CD4-positive, alpha-beta T cell (primary cell): Measurements from ENCODE around the gene MCC. TPM values are rescaled to one million over a fixed set of nuclear protein-coding genes. Genes with fewer than 3 reads are reported as not detected.

Experiments used
- ATAC-seq: fragments of 200-7000 bp; cut with Tn5 transposase; one replicate; pipeline ENCODE4 v1.10.0; 2022; ENCODE audit warnings: mild to moderate bottlenecking; ENCODE audit not compliant: poor library complexity
- CTCF ChIA-PET: fragments of 350-600 bp; sonication (Branson Sonifier 250); formaldehyde crosslinking; loops from one replicate; lab custom pipeline; 2021; ENCODE audit warnings: antibody characterized with exemption, inconsistent platforms; lab: Charles Lee
- POLR2A ChIA-PET: fragments of 350-600 bp; sonication (Branson Sonifier 250); formaldehyde crosslinking; loops from one replicate; lab custom pipeline; 2021; ENCODE audit warnings: antibody characterized with exemption, inconsistent platforms; lab: Charles Lee
- DNase-seq, 14 experiments: peaks; one replicate each; pipeline ENCODE4 v3.0.0-alpha.2; 2013 to 2020; ENCODE audit warnings: mixed read lengths in 2 of 14
- H3K27ac ChIP-seq, 2 donors: one replicate each; pipeline versions ENCODE4 v1.5.1 to v1.7.0; 2013; ENCODE audit warnings: low read length in 2 of 2, low read depth in 1 of 2, mild to moderate bottlenecking in 1 of 2
- H3K27me3 ChIP-seq, 2 experiments: 1 replicate in 1 of 2; 2 replicates in 1 of 2; pipeline versions ENCODE4 v1.6.1 to v1.7.0; 2013; ENCODE audit warnings: low read length in 2 of 2, control low read depth in 1 of 2, mild to moderate bottlenecking in 1 of 2, moderate library complexity in 1 of 2; ENCODE audit not compliant: insufficient read depth in 2 of 2, control insufficient read depth in 1 of 2
- H3K36me3 ChIP-seq: one replicate; pipeline ENCODE4 v1.6.1; 2013; ENCODE audit warnings: low read length, control low read depth; ENCODE audit not compliant: insufficient read depth
- H3K4me1 ChIP-seq: one replicate; pipeline ENCODE4 v1.6.1; 2013; ENCODE audit warnings: low read length, control low read depth; ENCODE audit not compliant: insufficient read depth
- H3K4me3 ChIP-seq: one replicate; pipeline ENCODE4 v1.5.1; 2013; ENCODE audit warnings: mild to moderate bottlenecking, low read length, moderate library complexity
- H3K9me3 ChIP-seq, 2 experiments: 1 replicate in 1 of 2; 2 replicates in 1 of 2; pipeline versions ENCODE4 v1.6.1 to v1.7.0; 2013; ENCODE audit warnings: low read length in 2 of 2, mild to moderate bottlenecking in 2 of 2, control low read depth in 1 of 2, moderate library complexity in 1 of 2; ENCODE audit not compliant: control insufficient read depth in 1 of 2, insufficient read depth in 1 of 2
- H3K27ac Mint-ChIP-seq: one replicate; pipeline ENCODE4 v1.8.0; 2020; ENCODE audit warnings: mixed read lengths
- H3K27me3 Mint-ChIP-seq: one replicate; pipeline ENCODE4 v1.8.0; 2021; ENCODE audit warnings: mixed read lengths
- H3K36me3 Mint-ChIP-seq: one replicate; pipeline ENCODE4 v1.8.0; 2021; ENCODE audit warnings: low read depth, mixed read lengths
- H3K4me1 Mint-ChIP-seq: one replicate; pipeline ENCODE4 v1.8.0; 2021; ENCODE audit warnings: low read depth, mixed read lengths
- H3K4me3 Mint-ChIP-seq: one replicate; pipeline ENCODE4 v1.8.0; 2020; ENCODE audit warnings: mild to moderate bottlenecking, mixed read lengths
- H3K9me3 Mint-ChIP-seq: one replicate; pipeline ENCODE4 v1.8.0; 2020; ENCODE audit warnings: mixed read lengths
- CTCF ChIP-seq: fragments of 200-600 bp; IDR thresholded peaks from one replicate; pipeline ENCODE4 v1.8.0; 2022; ENCODE audit warnings: antibody characterized with exemption, mild to moderate bottlenecking
- intact Hi-C, 2 experiments: fragments of 100-400 bp; cut with DNase I in 1 of 2; cut with micrococcal nuclease in 1 of 2; formaldehyde crosslinking; loops; one replicate each; pipeline versions ENCODE4 v1.15.1 to v1.9.0; 2023 to 2025; cut with DNase I, micrococcal nuclease
- total RNA-seq, 174 experiments: library from RNA in 2 of 174; stranded (reverse) in 2 of 174; gene quantifications; one replicate each; pipeline ENCODE4 v1.2.3 and lab custom pipeline; 2021 to 2026

The MCC gene
- total RNA-seq, 2 experiments from 2014 or later = 3.2 to 3.3 TPM

DNA sequence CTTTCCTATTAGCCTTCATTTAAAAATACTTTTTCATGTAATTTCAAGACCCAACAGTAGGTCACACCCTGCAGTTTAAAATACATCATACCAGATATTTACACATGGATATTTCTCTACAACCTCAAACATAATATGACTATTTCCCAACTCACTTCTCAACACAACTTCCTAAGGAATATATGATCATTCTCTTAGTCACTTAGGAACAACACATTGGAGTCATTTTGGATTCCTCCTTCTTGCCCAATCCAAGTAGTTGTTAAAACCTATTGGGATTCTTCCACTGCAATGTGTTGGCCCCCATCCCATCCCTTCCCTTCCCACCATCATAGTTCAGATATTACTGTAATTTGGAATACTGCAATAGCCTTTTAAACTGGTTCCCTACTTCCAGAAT, 366.2 kb downstream of the MCC start:
- H3K4me3 Mint-ChIP-seq = no peak overlapping the region
- ChIA-PET CTCF (no interaction called here), POLR2A (no interaction called here)
- no peak overlapping the region for H3K27ac Mint-ChIP-seq
- Histone ChIP-seq H3K9me3 (no peaks in the 10 kb centered on the region), H3K4me1 (no peaks in the 10 kb centered on the region), H3K27me3 (no peaks in the 10 kb centered on the region), H3K27ac (no peak overlapping the region), H3K36me3 (no peaks in the 10 kb centered on the region), H3K4me3 (no peak overlapping the region)
- no peak for TF ChIP-seq CTCF
- no peak for DNase-seq
- no peaks in the 10 kb centered on the region for H3K27me3 Mint-ChIP-seq
- H3K9me3 Mint-ChIP-seq = no peaks in the 10 kb centered on the region
- ATAC-seq = no peak
- H3K36me3 Mint-ChIP-seq = no peaks in the 10 kb centered on the region
- intact Hi-C loops = no loop called here
- no peaks in the 10 kb centered on the region for H3K4me1 Mint-ChIP-seq

GRCh38 chr5:113119246-113119924, 368.9 kb downstream of the MCC start:
- ChIA-PET POLR2A (no interaction called here), CTCF (no interaction called here)
- DNase-seq (no peak), ATAC-seq (no peak)
- intact Hi-C loops = no loop called here
- no peak for TF ChIP-seq CTCF
- Mint-ChIP-seq H3K4me3 (no peak overlapping the region), H3K9me3 (no peaks in the 10 kb centered on the region), H3K36me3 (no peaks in the 10 kb centered on the region), H3K4me1 (no peaks in the 10 kb centered on the region), H3K27me3 (no peaks in the 10 kb centered on the region), H3K27ac (no peak overlapping the region)
- H3K36me3 ChIP-seq = no peaks in the 10 kb centered on the region
- no peaks in the 10 kb centered on the region for H3K27me3 ChIP-seq
- H3K9me3 ChIP-seq = peaks cover 0 to 5% of the 10 kb centered on the region in 2 experiments
- H3K4me1 ChIP-seq = no peaks in the 10 kb centered on the region
- H3K4me3 ChIP-seq = no peak overlapping the region
- no peak overlapping the region for H3K27ac ChIP-seq

DNA sequence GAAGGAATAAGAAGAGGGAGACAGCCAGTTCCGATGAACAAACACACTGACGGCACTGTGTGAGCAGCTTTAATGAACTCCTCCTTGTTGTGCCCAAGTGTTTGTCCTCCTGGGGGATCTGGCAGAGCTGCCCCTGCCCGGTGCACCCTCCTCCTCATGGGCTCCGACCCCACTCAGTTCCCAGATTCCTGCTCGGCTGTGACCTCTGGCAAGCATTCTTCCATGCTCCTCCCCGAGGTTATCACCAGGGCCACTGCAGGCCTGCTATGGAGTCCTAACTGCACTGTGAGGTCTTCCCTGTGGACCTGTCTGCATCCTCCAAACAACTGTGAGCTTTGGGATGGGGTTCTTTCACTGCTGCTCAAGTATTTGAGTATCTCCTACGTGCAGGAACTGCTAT, 369.5 kb downstream of the MCC start:
- H3K9me3 Mint-ChIP-seq = no peaks in the 10 kb centered on the region
- Histone ChIP-seq H3K9me3 (peaks cover 0 to 5% of the 10 kb centered on the region in 2 experiments), H3K4me1 (no peaks in the 10 kb centered on the region), H3K27ac (no peak overlapping the region), H3K27me3 (no peaks in the 10 kb centered on the region), H3K4me3 (no peak overlapping the region), H3K36me3 (no peaks in the 10 kb centered on the region)
- H3K36me3 Mint-ChIP-seq = no peaks in the 10 kb centered on the region
- ATAC-seq (no peak), DNase-seq (no peak)
- H3K4me3 Mint-ChIP-seq = no peak overlapping the region
- POLR2A ChIA-PET = no interaction called here
- intact Hi-C loops = no loop called here
- TF ChIP-seq CTCF = no peak
- no peaks in the 10 kb centered on the region for H3K27me3 Mint-ChIP-seq
- H3K27ac Mint-ChIP-seq = no peak overlapping the region
- no peaks in the 10 kb centered on the region for H3K4me1 Mint-ChIP-seq
- CTCF ChIA-PET = no interaction called here
